Hindlimb muscle (tissue), 1 donor: ENCODE data around the gene SLC9A9. TPM values are rescaled to one million over a fixed set of nuclear protein-coding genes. Genes with fewer than 3 reads are reported as not detected.
"Not testable (repeated sequence)": the region's sequence is repeated elsewhere in the genome, so short reads cannot be mapped to it uniquely, and the experiment has no call there.

Experiments
- DNase-seq: peaks from one replicate; pipeline ENCODE4 v3.0.0-alpha.2; 2013
- polyA plus RNA-seq: library from polyadenylated mRNA; unstranded; fragments of 120-200 nt; gene quantifications from one replicate; pipeline ENCODE4 v1.2.1, GENCODE V29; 2013; ENCODE audit not compliant: insufficient read length

SLC9A9 gene
- polyA plus RNA-seq, 1 donor: 14.0 TPM

- DNase-seq: no peak
Measured at GRCh38 chr3:143309705-143310104, 538.6 kb downstream of the SLC9A9 start.

GRCh38 chr3:143307613-143308183 is 540.6 kb downstream of the SLC9A9 start:
- DNase-seq: no peak

GRCh38 chr3:143306407-143306806 is 541.9 kb downstream of the SLC9A9 start:
- DNase-seq: no peak

- no peak for DNase-seq
Measured at GRCh38 chr3:143302638-143303171, 545.6 kb downstream of the SLC9A9 start.

GRCh38 chr3:143301031-143301901 is 547.0 kb downstream of the SLC9A9 start:
- DNase-seq: no peak

- DNase-seq: no peak
Measured at GRCh38 chr3:143298886-143299535, 549.3 kb downstream of the SLC9A9 start.

- DNase-seq: no peak
Measured at GRCh38 chr3:143298380-143298779, 549.9 kb downstream of the SLC9A9 start.

GRCh38 chr3:143295201-143296080 is 552.8 kb downstream of the SLC9A9 start:
- DNase-seq: no peak

GRCh38 chr3:143294188-143294587 is 554.1 kb downstream of the SLC9A9 start:
- DNase-seq: no peak

GRCh38 chr3:143291836-143292447 is 556.3 kb downstream of the SLC9A9 start:
- no peak for DNase-seq

- no peak for DNase-seq
Measured at GRCh38 chr3:143288944-143289343, 559.3 kb downstream of the SLC9A9 start.

GRCh38 chr3:143287403-143287802 is 560.9 kb downstream of the SLC9A9 start:
- DNase-seq: no peak

- DNase-seq: no peak
Measured at GRCh38 chr3:143286392-143287010, 561.8 kb downstream of the SLC9A9 start.

GRCh38 chr3:143283432-143284128 is 564.7 kb downstream of the SLC9A9 start:
- no peak for DNase-seq

GRCh38 chr3:143280984-143281383 is 567.3 kb downstream of the SLC9A9 start:
- no peak for DNase-seq

GRCh38 chr3:143279567-143279966 is 568.7 kb downstream of the SLC9A9 start:
- DNase-seq: not testable (repeated sequence)

GRCh38 chr3:143278721-143279120 is 569.5 kb downstream of the SLC9A9 start:
- DNase-seq: no peak

- DNase-seq: no peak
Measured at GRCh38 chr3:143277531-143277930, 570.7 kb downstream of the SLC9A9 start.

- no peak for DNase-seq
Measured at GRCh38 chr3:143276592-143276991, 571.7 kb downstream of the SLC9A9 start.

- no peak for DNase-seq
Measured at GRCh38 chr3:143273975-143274690, 574.1 kb downstream of the SLC9A9 start.
